Stimulated activated CD4-positive, alpha-beta T cell treated with anti-CD3 and anti-CD28 coated beads, Interleukin-12 subunit alpha, Interleukin-12 subunit beta, amount 100 ng/mL, for 24 hours (primary cell): ENCODE data around the gene MEIS1.

Experiments used
- DNase-seq, 2 experiments: peaks; one replicate each; pipeline ENCODE4 v3.0.0-alpha.2; 2020; ENCODE audit warnings: low read depth in 2 of 2

The MEIS1 gene

DNA sequence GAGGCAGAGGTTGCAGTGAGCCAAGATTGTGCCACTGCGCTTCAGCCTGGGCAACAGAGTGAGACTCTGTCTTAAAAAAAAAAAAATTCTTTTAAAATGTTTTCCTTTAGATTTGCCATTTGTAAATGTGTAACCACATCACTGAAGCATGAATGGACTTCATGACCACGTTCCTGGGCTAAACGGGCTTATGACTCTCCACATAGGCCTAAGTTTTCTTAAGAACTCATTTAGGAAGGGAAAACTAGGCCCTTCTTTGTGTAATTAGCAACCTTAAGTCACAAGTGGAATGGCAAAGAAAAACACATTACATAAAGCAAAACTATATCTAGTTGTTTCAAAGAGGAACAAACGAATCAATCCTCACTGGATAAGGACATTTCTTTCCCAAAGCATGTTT lies 99.5 kb downstream of the MEIS1 start:
- no peak for DNase-seq

DNA sequence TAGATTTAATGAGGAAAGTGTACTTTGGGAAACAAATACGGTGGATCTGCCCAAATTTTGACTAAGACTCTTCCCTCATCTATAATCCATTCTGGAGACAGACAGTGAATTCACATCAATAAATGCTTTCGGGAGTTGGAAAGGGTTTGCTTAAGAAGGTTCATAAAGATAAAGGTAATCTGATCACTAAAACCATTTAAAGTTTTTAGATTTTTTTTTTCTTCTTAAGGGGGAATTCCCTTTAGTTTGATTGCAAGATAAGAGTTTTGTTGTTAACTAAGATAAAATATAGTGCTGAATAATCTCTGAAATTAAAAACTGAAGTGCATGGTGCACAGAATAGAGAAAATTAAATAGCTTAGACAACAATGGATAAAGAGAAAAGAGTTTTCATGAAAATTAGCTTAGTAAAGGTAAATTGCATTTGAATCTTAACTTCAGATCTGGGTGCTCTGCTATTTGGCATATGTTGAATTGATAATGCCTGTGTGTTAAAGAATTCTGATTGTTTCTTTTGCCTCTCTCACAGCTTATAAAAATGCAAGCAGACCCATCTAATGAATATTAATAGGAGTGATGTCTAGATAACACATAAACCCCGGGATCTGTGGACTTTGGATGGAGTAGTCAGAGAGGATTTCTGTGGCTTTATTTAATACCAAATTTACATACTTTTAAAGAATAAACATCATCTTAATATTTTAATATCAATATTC lies 100.8 kb downstream of the MEIS1 start:
- no peak for DNase-seq

- no peak for DNase-seq
Observed at GRCh38 chr2:66536290-66536673, 101.4 kb downstream of the MEIS1 start.

DNA sequence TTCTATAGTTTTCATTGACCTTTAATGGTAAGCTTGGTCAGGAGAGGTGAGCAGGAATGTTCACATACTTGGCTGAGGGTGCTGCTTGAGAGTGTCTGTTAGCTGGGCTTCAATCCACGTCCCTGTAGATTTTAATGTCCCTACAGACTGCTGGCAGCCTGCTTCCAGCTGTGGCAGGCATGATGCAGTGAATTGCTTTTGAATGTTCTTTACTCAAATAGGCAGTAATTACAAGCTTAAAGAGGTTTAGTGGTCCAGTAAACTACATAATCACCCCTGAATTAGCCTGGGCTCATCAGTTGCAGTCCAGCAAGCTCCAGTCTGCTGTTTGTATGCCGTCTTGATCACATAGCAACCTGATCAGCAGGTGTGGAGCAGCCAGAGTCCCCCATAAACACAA lies 102.1 kb downstream of the MEIS1 start:
- DNase-seq, result no peak

DNA sequence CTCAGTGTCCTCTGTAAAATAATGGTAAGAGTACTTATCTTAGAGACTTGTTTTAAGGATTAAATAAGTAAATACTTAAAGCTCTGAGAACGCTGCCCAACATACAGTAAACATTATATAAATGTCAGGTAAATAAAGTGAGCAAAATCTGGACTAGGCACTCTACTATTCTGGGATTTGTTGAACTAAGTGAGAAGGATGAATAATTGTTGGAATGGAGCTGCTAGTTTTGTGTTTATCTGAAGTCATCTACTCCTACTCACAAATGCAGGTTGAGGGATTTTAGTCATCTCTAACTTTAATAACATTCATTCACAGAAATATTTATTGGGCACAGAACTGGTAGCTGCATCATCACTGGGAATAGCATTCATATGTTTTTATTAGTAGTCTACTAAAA lies 103.4 kb downstream of the MEIS1 start:
- no peak for DNase-seq

GRCh38 chr2:66539452-66539851 lies 104.5 kb downstream of the MEIS1 start:
- no peak for DNase-seq

DNA sequence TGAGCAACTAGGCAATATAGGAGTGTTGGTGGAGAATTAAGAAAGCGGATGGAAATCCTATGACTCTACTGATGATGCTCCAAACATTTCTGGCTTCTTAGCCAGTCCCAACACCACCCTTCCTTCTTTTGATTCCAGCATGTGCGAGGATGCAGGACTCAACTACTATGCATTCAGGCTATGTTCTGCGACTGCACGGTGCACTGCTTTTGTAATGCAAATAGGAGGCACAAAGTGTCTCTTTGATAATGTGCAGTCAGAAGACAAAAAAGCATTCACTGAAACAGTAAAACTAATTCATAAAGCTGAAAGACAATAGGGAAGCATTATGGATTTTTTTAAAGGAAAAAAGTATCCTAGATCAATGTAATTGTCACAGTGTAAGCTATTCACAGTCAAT lies 106.7 kb downstream of the MEIS1 start:
- DNase-seq, result no peak

- DNase-seq, result no peak
Observed at GRCh38 chr2:66543257-66543767, 108.4 kb downstream of the MEIS1 start.

DNA sequence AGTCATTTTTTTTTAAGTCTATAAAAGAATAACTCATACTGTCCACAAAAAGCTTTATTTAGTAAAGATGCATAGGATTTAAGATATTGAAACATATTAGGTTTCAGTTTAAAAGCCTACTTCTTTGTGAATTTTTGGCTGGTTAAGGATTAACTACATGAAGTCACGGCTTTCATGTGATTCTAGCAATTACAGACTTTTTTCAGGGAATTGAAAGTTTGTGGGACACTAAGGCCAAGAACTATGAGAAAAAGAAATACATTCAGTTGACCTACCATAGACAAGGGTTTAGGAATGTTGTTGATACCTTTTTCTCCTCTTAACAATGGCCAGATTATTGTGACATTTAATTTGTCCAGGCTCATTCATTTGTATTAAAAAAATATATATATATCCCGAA lies 109.3 kb downstream of the MEIS1 start:
- DNase-seq, result no peak

GRCh38 chr2:66545258-66545657 lies 110.3 kb downstream of the MEIS1 start:
- DNase-seq, result no peak

DNA sequence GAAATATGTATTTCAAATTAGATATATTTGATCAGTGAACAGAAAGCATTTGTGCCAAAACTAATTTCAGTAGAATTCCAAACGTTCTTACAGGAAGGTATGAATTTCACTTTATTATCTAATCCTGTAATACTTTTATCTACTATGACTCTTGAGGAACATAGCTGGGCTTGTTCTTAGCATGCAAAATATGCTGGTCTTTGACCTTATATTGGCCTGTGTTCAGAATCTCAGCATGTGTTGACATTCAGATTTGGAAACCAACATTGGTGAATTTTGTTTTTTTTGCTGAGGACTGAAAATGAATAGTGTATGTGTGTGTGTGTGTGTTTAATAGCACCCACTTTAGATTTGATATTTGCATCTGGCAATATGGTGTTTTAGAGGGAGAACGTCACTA lies 112.2 kb downstream of the MEIS1 start:
- no peak for DNase-seq

- no peak for DNase-seq
Observed at GRCh38 chr2:66547887-66548286, 113.0 kb downstream of the MEIS1 start.

GRCh38 chr2:66548422-66548821 lies 113.5 kb downstream of the MEIS1 start:
- DNase-seq, result no peak

DNA sequence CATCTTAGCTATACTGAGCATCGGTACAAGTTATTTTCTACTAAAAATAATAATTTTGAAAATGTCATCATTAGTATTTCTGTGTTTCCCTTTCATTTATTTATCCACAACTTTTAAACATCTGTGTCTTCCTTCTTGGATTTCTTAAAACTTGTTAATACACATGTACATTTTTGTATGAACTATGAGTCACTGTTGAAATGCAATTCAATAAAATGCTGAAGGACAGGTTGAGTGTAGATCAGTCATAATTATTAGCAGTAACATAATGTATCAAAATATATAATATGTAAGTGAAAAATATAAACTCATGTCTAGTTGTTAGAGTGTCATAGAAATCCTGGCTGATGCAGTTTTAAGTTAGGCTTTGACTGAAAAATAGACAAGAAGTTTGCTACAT lies 115.9 kb downstream of the MEIS1 start:
- no peak for DNase-seq

- DNase-seq, result no peak
Observed at GRCh38 chr2:66553370-66553769, 118.4 kb downstream of the MEIS1 start.

DNA sequence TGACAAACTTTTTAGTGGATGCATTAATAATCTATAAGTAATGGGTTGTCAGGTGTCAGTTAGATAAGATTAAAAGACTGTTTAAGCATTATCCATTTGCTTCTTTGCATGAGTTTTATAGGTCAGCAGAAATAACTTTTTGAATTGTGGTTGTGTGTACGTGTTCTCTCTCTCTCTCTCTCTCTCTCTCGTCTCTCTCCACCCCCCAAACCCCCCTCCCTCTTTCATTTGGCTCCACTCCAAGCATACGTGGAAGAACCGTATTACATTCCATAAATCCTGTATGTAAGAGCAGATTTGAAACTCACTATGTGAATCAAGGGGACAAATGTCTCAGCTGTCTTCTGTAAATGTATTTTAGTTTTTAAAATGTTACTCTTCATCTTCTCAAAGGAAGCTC lies 120.2 kb downstream of the MEIS1 start:
- DNase-seq, result no peak

DNA sequence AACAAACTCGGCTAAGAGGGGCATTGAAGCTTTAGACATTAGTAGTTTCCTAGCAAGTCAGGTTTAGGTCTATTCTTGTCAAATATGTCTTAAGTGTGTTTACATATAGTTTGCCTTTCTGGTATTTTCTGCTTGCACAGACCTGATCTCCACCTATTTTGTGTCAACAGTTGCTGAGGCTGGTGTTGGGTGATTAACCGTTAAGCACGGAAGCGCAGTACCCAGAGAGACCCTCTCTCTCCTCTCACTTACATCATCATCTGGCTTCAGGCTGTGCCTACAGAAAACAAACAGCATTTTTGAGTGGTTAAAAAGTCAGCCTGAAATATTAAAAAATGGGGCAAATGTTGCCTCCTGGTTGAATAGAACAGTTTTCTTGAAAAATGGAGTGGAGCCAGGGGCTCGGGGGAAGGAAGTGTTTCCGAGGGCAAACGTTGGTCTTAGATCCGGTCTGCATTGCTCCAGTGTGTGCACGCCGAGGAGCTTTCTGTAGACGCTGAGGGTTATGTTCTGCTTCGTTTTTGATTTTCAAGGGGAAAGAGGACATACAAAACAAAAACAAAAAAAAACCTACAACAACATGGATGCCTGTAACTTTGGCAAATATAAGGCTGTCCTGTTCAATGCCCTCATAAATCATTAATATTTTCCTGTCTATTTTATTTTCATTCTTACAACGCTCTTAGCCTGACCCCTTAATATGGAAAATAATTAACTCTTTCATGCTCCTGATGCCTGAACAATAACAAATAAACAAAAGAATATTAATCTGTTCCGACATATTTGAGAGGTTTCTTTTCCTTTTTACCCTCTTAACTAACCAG lies 120.8 kb downstream of the MEIS1 start:
- no peak for DNase-seq

GRCh38 chr2:66559672-66560071 lies 124.7 kb downstream of the MEIS1 start:
- no peak for DNase-seq

DNA sequence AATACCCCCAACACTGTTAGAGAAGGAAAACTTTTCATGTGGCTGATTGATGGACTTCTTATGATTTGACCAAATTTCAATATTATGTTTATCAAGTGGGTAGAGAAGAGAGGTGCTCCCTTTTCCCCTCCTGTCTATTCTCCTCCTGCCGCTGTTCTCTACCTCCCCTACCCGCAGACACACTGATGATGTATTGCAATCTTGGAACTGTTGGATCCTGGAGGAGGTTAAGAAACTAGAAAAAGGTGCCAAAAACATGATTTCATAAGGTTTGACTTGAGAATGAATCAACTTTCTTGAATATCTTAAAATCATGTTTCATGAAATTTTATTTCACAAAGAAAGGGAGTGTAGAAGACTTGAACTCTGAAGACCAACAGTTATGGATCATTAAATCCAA lies 125.8 kb downstream of the MEIS1 start:
- no peak for DNase-seq

- no peak for DNase-seq
Observed at GRCh38 chr2:66561645-66562303, 126.8 kb downstream of the MEIS1 start.

DNA sequence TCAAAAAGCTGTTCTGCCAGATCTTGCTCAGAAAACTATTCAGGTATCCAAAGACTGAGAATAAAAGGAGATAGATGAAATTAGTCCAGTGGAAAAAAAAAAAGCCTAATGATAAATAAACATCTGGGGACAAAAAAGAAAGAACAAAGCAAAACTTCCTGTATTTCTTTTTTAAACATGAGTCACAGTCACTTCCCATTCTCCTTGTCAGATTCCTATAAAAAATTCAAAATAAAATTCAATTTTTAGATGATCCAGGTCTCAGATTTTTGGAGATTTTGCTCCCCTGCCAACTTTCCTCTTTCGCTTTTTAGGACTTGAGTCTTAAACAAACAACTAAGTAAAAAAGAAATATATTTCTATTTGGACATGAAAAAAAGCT lies 127.4 kb downstream of the MEIS1 start:
- DNase-seq, result no peak

- no peak for DNase-seq
Observed at GRCh38 chr2:66563473-66563872, 128.5 kb downstream of the MEIS1 start.

GRCh38 chr2:66565291-66565690 lies 130.4 kb downstream of the MEIS1 start:
- no peak for DNase-seq
